ENCODE measurements around the gene PIP5K1B.
A peak's percentile ranks its signal among the peaks of the same experiment; 100 is the strongest.

Gene PIP5K1B

DNA sequence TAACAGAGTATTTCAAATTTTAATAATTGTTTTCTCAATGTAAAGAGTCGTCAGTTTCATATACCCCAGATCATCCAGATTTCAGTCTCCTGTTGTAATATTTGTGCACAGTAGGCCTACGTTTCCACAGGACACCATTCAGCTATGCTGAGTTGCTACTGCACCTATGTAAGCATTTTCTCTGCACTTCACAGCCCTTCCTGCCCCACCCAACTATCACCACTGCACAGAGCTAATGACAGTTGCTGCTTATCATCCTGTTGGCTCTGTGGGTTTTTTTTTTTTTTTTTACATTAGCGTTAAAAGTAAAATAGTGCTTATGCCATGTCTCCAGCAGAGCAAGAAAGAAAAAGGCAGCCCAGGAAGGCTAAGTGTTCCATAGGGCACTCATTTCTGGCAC lies 314.8 kb downstream of the PIP5K1B start:
- in situ Hi-C loops (cut with MboI; ENCODE audit: low pct_unique_long_range_greater_than_20kb, low sequenced_read_pairs): loop anchor here (25.0 kb wide), 3 partner anchors 233 to 433 kb away; partner anchors contain the start of gene PIP5K1B
- DNase-seq: no peak

DNA sequence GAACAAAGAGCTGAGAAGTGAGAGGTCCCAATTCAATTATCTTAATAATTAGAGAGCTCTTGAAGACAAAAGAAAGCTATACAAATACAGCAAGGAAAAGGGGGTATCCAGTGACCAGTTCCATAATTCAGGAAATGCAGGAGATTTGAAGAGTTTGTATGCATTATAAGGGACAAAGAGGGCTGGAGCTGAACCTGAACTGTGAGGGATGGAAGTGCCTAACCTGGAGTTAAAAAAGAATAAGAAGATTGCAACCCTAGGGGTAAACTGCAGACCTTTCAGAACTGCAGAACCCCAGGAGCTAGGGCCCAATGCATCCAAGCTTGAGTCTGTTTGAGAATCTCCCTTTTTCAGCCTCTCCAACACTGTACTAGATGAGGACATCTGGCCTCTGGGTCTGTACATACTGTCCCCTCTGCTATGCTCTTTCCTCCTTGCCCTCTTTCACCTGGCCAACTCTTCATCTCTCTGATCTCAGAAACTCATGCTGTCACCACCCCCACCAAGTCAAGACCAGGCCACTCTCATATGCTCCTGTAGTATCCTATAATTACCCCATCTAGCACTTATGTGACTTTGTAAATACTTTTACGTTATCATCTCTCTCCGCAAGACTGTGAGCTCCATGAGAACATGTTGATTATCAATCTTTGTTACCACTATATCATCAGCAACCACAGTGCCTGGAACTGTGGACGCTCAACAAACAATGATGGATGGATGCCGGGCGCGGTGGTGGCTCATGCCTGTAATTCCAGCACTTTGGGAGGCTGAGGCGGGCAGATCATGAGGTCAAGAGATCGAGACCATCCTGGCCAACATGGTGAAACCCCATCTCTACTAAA lies 315.5 kb downstream of the PIP5K1B start:
- in situ Hi-C loops (cut with MboI; ENCODE audit: low pct_unique_long_range_greater_than_20kb, low sequenced_read_pairs): loop anchor here (25.0 kb wide), 3 partner anchors 233 to 433 kb away; partner anchors contain the start of gene PIP5K1B

GRCh38 chr9:69023650-69024049 lies 318.6 kb downstream of the PIP5K1B start:
- in situ Hi-C loops (cut with MboI; ENCODE audit: low pct_unique_long_range_greater_than_20kb, low sequenced_read_pairs): loop anchor here (25.0 kb wide), 3 partner anchors 236 to 436 kb away; partner anchors contain the start of gene PIP5K1B
- no peak for DNase-seq

More for the DNA sequence above, 315.5 kb downstream of the PIP5K1B start:
- no peak for DNase-seq

DNA sequence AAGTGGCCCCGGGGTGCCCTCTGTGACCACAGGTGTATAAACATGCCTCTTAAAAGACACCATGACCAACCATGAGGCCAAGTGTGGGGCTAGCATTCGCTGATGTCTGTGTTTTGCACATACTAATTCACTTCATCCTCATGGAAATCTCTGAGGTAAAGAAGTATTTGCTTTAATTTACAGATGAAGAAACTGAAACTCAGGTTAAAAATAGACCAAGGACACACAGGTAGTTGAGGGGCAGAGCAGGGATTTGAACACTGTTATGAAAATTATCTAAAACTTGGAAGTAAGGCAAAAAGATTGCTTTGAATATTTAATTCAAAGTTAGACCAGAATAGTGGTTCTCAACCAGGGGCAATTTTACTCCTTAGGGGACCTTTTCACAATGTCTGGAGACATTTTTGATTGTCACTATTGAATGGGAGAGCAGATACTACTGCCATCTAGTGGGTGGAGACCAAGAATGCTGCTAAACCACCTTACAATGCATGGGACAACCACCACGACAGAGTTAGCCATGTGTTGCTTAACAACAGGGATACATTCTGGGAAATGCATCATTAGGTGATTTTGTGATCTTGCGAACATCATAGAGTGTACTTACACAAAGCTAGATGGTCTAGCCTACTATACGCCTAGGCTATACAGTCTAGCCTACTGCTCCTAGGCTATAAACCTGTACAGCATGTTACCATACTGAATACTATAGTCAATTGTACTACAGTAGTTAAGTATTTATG lies 322.5 kb downstream of the PIP5K1B start:
- in situ Hi-C loops (cut with MboI; ENCODE audit: low pct_unique_long_range_greater_than_20kb, low sequenced_read_pairs): no loop called here
- peak; percentile 82 for DNase-seq

GRCh38 chr9:69028754-69029153 lies 323.7 kb downstream of the PIP5K1B start:
- in situ Hi-C loops (cut with MboI; ENCODE audit: low pct_unique_long_range_greater_than_20kb, low sequenced_read_pairs): no loop called here
- DNase-seq: peak; percentile 97

- DNase-seq: peak; percentile 12
- in situ Hi-C loops (cut with MboI; ENCODE audit: low pct_unique_long_range_greater_than_20kb, low sequenced_read_pairs): no loop called here
Observed at GRCh38 chr9:69029535-69029934, 324.5 kb downstream of the PIP5K1B start.

DNA sequence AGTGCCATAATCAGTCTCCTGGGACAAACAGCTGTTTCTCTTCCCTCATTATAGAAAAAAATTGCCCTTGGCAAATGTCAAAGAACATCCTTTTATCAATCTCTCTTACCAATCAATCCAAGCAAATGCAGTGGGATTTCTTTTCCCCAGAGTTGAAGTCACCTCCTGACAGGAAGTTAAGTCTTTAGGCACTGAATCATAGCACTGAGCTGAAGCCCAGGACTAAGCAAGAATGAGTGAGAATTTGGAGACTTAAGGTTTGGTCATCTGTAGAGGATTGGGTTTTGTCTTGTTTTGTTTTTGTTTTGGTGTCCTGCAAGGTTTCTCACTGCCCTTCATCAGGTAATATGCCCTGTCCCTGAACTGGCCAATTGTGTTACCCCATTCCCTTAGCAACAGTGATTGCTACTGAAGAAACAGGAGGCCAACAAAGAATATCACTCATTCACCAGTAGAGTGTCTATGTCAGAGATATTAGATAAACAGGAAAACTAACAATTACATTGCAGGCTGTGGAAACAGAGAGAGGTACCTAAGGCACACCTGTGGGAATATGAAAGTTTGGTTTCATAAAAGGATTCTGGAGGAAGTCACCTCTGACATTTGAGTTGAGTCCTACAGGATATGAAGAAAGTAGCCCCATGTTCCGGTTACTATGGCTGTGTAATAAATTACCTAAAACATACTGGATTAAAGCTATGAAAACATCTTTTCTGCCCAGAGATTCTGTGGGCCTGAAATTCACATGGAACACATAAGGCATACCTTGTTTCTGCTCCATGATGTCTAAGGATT lies 326.0 kb downstream of the PIP5K1B start:
- in situ Hi-C loops (cut with MboI; ENCODE audit: low pct_unique_long_range_greater_than_20kb, low sequenced_read_pairs): no loop called here
- DNase-seq: no peak

- in situ Hi-C loops (cut with MboI; ENCODE audit: low pct_unique_long_range_greater_than_20kb, low sequenced_read_pairs): no loop called here
- DNase-seq: no peak
Observed at GRCh38 chr9:69034071-69034470, 329.0 kb downstream of the PIP5K1B start.

- in situ Hi-C loops (cut with MboI; ENCODE audit: low pct_unique_long_range_greater_than_20kb, low sequenced_read_pairs): no loop called here
- DNase-seq: peak; percentile 85
Observed at GRCh38 chr9:69035438-69036308, 330.6 kb downstream of the PIP5K1B start, which contains the start of gene FXN. TSS of gene FXN (plus strand) at chr9:69035752. CDS start at chr9:69035783, 31 bp downstream.

GRCh38 chr9:69036309-69036708 lies 331.3 kb downstream of the PIP5K1B start:
- in situ Hi-C loops (cut with MboI; ENCODE audit: low pct_unique_long_range_greater_than_20kb, low sequenced_read_pairs): no loop called here
- DNase-seq: no peak

- in situ Hi-C loops (cut with MboI; ENCODE audit: low pct_unique_long_range_greater_than_20kb, low sequenced_read_pairs): no loop called here
- DNase-seq: no peak
Observed at GRCh38 chr9:69036799-69037198, 331.8 kb downstream of the PIP5K1B start.

GRCh38 chr9:69040646-69041045 lies 335.6 kb downstream of the PIP5K1B start:
- no peak for DNase-seq
- in situ Hi-C loops (cut with MboI; ENCODE audit: low pct_unique_long_range_greater_than_20kb, low sequenced_read_pairs): no loop called here

DNA sequence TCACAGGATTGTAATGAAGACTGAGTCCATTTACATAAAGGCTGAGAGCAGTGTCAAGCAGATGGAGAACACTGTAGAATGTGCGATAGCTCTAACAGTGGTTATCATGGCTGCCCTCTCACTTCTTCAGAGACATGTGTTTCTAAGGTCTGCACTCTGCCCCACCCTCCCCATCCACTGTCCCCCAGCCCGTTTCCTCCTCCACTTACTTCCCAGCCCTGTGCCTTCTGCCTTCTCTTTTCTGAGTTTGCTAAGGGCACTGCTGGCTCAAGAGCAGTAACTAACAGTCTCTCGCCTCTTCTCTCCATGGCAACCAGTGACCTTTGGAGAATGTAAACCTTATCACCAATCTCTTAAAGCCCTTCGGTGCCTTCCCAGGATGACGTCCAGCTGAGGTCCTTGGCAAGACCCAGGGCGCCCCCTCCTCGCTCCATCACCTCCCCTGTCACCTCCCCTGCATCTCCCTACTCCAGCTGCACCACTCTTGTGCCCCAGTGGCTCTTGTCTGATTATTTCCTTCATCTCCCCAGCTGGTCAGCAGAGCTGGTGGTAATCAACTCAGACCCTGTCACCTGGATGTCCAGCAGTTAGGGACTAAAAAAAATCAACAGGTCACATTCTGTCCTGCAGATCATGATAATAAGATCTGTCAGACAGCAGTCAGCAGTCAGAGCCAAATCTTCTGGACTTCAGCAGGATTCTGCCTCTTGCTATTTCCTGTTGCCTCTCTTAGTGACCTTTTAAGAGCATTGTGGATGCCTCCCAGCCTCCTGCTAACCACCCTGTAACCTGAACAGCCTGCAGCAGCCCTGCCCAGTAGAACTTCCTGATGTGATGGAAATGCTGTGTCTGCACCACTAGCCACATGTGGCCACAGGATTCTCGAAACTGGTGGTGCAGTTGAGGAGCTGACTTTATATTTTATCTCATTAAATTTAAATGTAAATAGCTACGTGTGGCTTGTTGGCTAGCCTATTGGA lies 339.5 kb downstream of the PIP5K1B start:
- DNase-seq: peak; percentile 33
- in situ Hi-C loops (cut with MboI; ENCODE audit: low pct_unique_long_range_greater_than_20kb, low sequenced_read_pairs): no loop called here

GRCh38 chr9:69045821-69046220 lies 340.8 kb downstream of the PIP5K1B start:
- in situ Hi-C loops (cut with MboI; ENCODE audit: low pct_unique_long_range_greater_than_20kb, low sequenced_read_pairs): no loop called here
- no peak for DNase-seq

DNA sequence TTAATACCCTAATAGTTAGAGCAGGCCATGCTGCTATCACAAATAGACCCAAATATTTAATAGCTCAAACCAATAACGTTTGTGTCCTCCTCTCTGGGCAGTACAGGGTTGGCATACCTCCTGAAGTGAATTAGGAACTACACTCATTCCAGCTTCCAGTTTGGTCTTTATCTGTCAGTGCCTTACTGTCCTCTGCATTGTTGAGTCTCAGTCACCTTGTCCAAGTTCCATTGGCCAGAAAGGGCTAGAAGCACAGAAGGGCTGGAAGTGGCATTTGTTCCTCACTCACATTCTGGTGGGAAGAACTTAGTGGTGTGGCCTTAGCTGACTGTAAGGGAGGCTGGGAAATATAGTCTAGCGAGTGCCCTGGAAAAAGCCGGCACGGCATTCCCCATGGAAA lies 341.7 kb downstream of the PIP5K1B start:
- DNase-seq: no peak
- in situ Hi-C loops (cut with MboI; ENCODE audit: low pct_unique_long_range_greater_than_20kb, low sequenced_read_pairs): no loop called here

DNA sequence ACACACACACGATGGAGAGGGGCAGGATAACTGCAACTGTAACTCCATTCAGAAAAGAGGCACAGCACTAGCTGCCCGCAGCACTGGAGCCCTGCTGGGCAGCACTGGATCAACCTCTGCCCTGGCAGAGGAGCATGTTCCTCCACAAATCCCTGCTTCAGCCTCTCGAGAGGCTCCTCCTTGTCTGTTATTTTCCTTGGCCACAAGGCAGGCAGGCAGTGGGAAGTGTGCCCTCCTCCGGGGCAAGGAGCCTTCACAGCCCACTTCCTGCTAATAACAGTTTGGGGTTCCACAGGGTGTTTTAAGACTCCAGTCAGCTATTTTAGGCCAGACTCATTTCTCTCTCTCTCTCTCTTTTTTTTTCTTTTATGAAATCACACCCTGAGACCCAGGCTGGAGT lies 342.3 kb downstream of the PIP5K1B start:
- peak; percentile 42 for DNase-seq
- in situ Hi-C loops (cut with MboI; ENCODE audit: low pct_unique_long_range_greater_than_20kb, low sequenced_read_pairs): no loop called here

GRCh38 chr9:69049094-69049493 lies 344.1 kb downstream of the PIP5K1B start:
- no peak for DNase-seq
- in situ Hi-C loops (cut with MboI; ENCODE audit: low pct_unique_long_range_greater_than_20kb, low sequenced_read_pairs): no loop called here
